T-helper 9 cell (primary cell): Measurements from ENCODE around the gene SSBP3.

Source experiments
- DNase-seq: peaks from one replicate; pipeline ENCODE4 v3.0.0-alpha.2; 2020

Gene SSBP3

DNA sequence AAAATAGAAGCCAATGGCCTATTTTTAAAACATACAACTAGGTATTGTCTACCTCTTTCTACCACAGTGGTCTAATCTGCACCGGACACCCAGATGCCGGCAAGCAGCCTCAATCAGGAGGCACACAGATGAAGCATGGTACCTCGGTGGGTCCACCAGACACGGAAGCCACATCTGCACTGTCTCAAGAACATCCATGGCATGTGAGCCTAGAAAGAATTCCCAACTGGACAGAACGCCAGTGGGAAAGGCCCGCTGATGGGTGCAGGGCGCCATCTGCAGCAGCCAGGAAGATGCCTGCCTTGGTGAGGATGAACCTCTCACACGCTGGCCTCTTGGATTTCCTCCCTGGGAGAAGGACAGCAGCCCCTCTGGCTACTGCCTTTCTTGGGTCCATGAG is 126.7 kb downstream of the SSBP3 start:
- DNase-seq: no peak

DNA sequence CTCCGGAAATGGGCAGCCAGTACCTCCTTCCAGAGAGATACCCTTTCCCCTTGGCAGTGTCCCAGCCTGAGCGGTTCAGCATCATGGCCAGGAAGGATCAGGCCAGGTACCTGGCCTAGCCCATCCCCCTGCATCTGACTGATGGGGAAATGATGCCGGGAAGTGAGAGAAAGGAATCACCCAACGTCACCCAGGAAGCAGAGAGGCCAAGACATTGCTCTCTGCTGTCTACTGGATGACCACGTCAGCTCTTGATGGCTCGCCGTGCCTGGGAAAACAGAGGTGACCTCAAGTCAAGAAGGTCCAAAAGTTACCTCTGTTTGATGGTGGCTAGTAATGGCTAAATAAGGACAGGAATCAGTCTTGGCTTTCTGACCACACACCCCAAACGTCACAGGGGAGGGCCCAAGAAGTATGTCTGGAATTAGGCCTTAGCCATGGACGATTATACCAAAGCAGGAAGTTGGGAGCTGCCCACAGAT is 127.2 kb downstream of the SSBP3 start:
- DNase-seq: no peak

DNA sequence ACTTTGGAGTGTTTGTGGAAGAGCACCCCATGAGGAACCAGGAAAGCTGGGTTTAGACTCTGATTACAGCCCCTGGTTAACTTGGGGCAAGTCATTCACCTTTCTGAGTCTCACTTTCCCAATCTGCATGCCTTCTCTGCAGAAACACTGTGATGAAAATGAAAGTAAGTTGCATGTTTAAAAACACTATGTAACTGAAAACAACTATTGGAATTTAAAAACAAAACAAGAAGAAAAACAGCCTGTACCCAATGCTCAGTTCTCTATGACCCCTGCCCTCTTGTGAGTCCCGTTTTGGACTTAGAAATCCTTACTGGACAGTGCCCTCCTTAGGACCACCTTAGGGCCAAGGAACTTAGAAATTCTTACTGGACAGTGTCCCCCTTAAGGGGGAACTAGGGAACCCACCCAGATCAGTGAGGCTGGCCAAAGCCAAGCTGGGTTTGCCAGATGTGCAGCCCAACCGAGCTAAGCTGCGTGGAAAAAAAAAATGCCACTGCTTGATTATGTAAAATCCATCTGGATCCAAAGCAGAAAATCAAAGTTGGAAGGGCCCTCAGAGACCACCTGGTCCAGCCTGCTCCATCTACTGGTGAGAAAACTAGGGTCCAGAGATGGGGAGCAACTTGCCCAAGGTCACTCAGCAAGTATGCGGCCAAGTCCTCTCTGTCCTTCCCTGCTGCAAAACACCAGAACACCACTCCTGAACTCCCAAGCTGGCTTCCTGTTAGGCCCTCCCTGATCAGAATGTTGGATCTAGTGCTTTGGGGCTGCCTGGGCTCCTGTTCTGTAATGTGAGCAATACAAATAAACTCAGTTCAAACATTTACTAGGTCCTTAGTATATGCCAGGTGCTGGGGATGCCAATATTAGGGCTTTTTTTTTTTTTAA is 128.5 kb downstream of the SSBP3 start:
- DNase-seq: no peak

DNA sequence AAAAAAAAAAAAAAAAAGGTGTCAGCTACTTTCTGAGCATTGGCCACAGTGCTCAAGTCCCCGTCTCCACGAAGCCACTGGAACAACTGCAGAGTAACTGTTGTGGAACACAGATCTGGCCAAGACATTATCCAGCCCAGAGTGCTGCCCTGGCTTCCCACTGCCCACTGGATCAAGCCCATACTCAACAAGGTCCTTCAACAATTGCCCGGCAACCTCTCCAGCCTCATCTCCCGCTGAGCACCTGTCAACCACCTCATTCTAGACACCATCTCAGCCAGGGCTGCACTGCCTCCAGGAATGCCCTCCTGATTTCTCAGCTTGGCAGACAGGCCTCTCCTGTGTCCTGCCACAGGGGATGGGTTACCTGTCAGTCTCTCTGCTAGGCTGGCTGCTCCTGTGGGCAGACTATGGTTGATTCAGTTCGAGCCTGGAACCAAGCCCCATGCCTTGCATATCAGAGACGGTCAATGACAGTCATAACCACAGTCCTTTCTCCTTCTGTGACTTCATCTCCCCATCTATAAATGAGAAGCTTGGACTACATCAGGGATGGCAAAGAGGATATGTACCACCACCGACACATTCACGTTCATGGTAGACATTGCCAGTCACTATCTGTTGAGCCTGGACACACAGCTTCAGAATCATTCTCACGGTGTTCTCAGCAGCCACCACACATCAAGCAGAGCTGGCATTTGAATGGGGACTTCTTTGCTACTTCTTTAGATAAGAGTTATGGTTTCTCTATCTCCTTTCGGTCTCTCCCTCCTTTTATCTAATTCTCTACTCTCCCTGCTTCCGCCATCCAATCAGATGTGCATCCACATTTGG is 129.4 kb downstream of the SSBP3 start:
- no peak for DNase-seq

GRCh38 chr1:54275349-54275748 is 130.8 kb downstream of the SSBP3 start:
- no peak for DNase-seq

GRCh38 chr1:54274881-54275280 is 131.3 kb downstream of the SSBP3 start:
- no peak for DNase-seq

- no peak for DNase-seq
Observed at GRCh38 chr1:54274448-54274847, 131.7 kb downstream of the SSBP3 start.

GRCh38 chr1:54273795-54274163 is 132.4 kb downstream of the SSBP3 start:
- no peak for DNase-seq

- no peak for DNase-seq
Observed at GRCh38 chr1:54273092-54273794, 133.0 kb downstream of the SSBP3 start.

GRCh38 chr1:54272772-54273091 is 133.5 kb downstream of the SSBP3 start:
- no peak for DNase-seq

- DNase-seq: no peak
Observed at GRCh38 chr1:54272134-54272533, 134.1 kb downstream of the SSBP3 start.

DNA sequence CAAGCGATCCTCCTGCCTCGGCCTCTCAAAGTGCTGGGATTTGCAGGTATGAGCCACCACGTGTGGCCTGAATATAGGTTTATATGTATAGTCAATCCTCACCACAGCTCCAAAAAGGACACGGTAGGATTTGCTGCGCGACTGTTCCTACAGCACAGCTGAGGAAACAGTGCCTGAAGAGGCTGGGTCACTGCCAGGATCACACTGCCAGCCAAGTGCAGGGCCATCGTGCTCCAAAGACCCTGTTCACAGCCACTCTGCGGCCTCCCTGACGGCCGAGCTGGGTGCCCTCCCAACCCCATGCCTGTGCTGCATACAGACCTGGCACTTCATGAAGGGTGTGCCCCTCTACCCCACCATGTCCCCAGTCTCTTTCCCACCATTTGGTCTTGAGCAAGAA is 134.9 kb downstream of the SSBP3 start:
- no peak for DNase-seq

GRCh38 chr1:54270543-54270942 is 135.7 kb downstream of the SSBP3 start:
- no peak for DNase-seq

- no peak for DNase-seq
Observed at GRCh38 chr1:54268762-54269297, 137.4 kb downstream of the SSBP3 start.

DNA sequence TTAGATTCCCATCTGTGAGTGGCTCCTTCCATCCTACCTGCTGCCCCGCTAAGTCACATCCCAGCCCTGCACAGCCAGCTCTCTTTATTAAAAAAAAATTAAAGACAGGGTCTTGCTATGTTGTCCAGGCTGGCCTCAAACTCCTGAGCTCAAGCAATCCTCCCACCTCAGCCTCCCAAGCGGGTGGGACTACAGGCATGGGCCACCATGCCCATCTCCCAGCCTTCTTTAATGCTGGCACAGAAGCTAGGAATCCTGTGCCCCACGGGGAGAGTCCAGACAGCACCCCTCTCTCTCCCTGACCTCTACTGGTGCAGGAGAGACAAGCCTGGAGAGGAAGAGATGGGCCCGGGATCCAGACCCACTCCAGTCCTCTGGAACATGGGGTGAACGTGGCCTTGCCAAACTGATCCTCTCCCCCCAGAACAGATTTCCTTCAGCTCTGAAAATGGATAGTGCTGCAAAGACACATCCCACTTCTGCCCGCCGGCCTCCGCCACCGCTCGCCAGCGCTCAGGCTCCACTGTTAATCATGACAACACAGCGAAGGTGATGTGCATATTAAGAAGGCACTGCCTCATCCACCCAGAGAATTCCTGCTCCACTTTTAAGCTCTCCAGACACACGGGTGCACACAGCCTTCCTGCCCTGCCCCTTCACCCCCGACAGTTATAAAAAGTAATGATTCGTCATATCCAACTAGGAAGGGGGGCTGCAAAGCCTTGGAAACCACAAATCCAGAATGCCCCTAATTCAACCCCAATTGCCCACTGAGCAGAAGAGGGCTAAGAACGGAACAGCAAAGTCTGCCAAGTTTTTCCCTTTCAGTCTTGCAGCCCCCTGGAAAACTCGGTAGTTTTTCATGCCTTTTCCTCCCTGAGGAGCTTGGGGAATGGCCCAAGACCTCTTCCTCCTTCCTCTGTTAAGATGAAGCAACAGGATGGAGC is 138.1 kb downstream of the SSBP3 start:
- no peak for DNase-seq

DNA sequence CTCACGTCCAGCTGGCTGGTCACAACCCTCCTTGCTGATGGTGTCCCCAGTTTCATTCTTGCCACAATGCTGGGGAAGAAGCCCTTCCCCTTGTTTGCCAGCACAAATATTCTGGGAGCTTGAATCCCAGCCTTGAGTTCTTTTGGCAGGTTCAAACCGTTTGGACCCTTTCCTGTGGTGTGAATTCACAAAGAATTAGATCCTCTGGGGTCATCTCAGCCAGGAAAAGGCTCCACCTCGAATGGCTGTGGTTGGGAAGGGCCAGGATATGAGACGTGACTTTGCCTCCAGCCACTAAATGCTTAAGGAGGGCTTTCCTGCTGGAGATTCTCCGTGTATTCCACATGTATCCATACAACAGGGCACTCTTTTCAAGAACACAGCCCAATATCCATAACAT is 139.3 kb downstream of the SSBP3 start:
- DNase-seq: no peak

GRCh38 chr1:54266195-54266594 is 140.0 kb downstream of the SSBP3 start:
- no peak for DNase-seq

DNA sequence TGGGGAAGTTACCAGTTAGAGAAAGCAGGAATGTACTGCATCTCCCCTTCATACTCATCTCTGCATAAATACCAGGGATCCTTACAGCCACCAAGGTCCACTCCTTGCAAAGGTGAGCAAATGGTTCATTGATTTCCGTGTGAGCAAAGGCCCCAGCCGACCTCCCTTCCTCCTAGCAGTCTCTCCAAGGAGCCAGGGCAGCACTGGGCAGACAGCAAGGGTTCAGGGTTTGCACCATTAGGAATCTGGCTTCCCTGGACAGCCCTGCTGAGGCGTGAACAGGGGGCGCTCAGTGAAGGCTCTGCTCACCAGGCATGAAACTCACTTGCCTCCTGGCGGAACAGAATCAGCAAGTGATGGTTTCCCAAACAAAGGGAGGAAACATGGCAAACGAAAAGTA is 140.5 kb downstream of the SSBP3 start:
- DNase-seq: no peak

- DNase-seq: no peak
Observed at GRCh38 chr1:54265126-54265525, 141.1 kb downstream of the SSBP3 start.

GRCh38 chr1:54263601-54264226 is 142.5 kb downstream of the SSBP3 start:
- no peak for DNase-seq

DNA sequence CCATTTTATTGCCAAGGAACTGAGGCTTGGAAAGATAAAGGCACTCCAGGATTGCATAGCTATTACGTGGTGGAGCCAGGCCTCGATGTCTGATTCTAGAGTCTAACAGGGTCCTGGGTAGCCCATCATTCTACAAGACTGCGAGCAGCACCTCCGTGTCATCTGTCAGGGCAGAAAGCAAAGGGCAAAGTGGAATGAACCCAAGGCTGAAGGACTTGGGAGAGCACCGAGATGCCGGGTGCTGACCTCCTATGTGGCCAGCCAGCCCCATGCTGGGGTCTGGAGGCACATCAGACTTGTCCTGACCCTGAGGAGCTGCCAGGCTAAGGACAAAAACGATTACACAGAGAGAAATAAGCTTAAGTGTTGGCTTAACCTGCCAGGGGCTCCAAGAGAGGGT is 143.9 kb downstream of the SSBP3 start:
- DNase-seq: no peak
